Loucy (cell line): ENCODE data around the gene CLIC3.

Experiments used
- CTCF ChIP-seq: fragments of 200-600 bp; sonication (generic); conservative IDR thresholded peaks from 2 replicates; pipeline ENCODE4 v1.5.1; 2014; ENCODE audit warnings: mild to moderate bottlenecking, antibody characterized with exemption, low read length
- EZH2phosphoT487 ChIP-seq: fragments of 200-600 bp; IDR thresholded peaks from 2 replicates; pipeline ENCODE4 v1.6.1; 2018; ENCODE audit warnings: antibody characterized with exemption, mild to moderate bottlenecking, moderate library complexity, borderline replicate concordance

GRCh38 chr9:137011156-137011555 is 14.8 kb upstream of the CLIC3 start:
- TF ChIP-seq CTCF (no peak), EZH2phosphoT487 (no peak)
